ENCODE results near the gene TBX18. TPM values are rescaled to one million over a fixed set of nuclear protein-coding genes. Genes with fewer than 3 reads are reported as not detected.

TBX18 gene
- total RNA-seq, 1 experiment from 2014 or later, result not detected

- Histone ChIP-seq H2AFZ (ENCODE audit: low read length) (no peak overlapping the region), H3K79me2 (ENCODE audit: insufficient read depth, low read length) (no peaks in the 10 kb centered on the region), H3K27me3 (ENCODE audit: insufficient read depth, low read length) (no peaks in the 10 kb centered on the region), H3K4ac (ENCODE audit: low read depth, low read length) (no peak overlapping the region), H4K91ac (ENCODE audit: insufficient read length, low read depth, low read length) (no peak overlapping the region), H2BK120ac (ENCODE audit: low read depth, low read length, poor library complexity, severe bottlenecking) (no peak overlapping the region), H2BK5ac (ENCODE audit: insufficient read length, low read length) (no peak overlapping the region), H3K79me1 (ENCODE audit: insufficient read depth, low read depth, low read length, poor library complexity, severe bottlenecking) (no peaks in the 10 kb centered on the region), H2BK15ac (ENCODE audit: low read depth, low read length) (no peak overlapping the region), H3K4me2 (ENCODE audit: insufficient read depth, insufficient read length, low read length) (no peak overlapping the region), H3K4me1 (ENCODE audit: insufficient read depth, low read length) (no peaks in the 10 kb centered on the region), H3K56ac (ENCODE audit: insufficient read length, low read depth, low read length) (no peak overlapping the region), H3K14ac (ENCODE audit: insufficient read depth, low read length) (no peak overlapping the region), H4K20me1 (ENCODE audit: control insufficient read depth, insufficient read depth, insufficient read length) (no peaks in the 10 kb centered on the region), H4K8ac (replicated peaks; ENCODE audit: insufficient read length, low read depth, low read length) (no peak overlapping the region), H3T11ph (ENCODE audit: low read length) (no peak overlapping the region), H3K18ac (ENCODE audit: insufficient read length, low read depth, low read length) (no peak overlapping the region), H2BK12ac (ENCODE audit: insufficient read length, low read depth, low read length) (no peak overlapping the region), H2AK5ac (ENCODE audit: insufficient read length, low read length) (no peak overlapping the region), H2BK20ac (ENCODE audit: low read depth, low read length, poor library complexity, severe bottlenecking) (no peak overlapping the region), H3K23me2 (ENCODE audit: insufficient read length, low read depth, low read length, poor library complexity, severe bottlenecking) (no peaks in the 10 kb centered on the region), H3K9ac (ENCODE audit: extremely low read depth, insufficient read length, low read length) (no peak overlapping the region), H3K27ac (ENCODE audit: insufficient read length, low read depth, low read length) (no peak overlapping the region), H3K9me3 (ENCODE audit: control insufficient read depth, low read depth, low read length) (no peaks in the 10 kb centered on the region), H4K5ac (ENCODE audit: insufficient read length, low read depth, low read length) (no peak overlapping the region), H3K23ac (ENCODE audit: insufficient read length, low read depth, low read length) (no peak overlapping the region)
- WGBS (ENCODE audit: extremely low coverage, insufficient read length, low lambda C conversion rate), result no CpG with 5 or more reads among the region's 3 CpGs
- no peak overlapping the region for H3K27ac Mint-ChIP-seq
- H3K4me3 Mint-ChIP-seq, result no peak overlapping the region
- no peak for DNase-seq
- no peaks in the 10 kb centered on the region for H3K27me3 Mint-ChIP-seq (ENCODE audit: low read depth)
- H3K9me3 Mint-ChIP-seq, result no peaks in the 10 kb centered on the region; a peak in 1 of 5 replicates
- no peaks in the 10 kb centered on the region for H3K4me1 Mint-ChIP-seq
- no peak for TF ChIP-seq CTCF (conservative IDR thresholded peaks at IDR 0.05)
- H3K36me3 Mint-ChIP-seq (ENCODE audit: insufficient read depth in 1 of 3, low read depth in 3 of 3), result no peaks in the 10 kb centered on the region
Observed at GRCh38 chr6:84639396-84639795, 125.0 kb downstream of the TBX18 start.

All from H9 (cell line).